ENCODE results near the gene CELF2. TPM values are rescaled to one million over a fixed set of nuclear protein-coding genes. Genes with fewer than 3 reads are reported as not detected.

Gene CELF2
- total RNA-seq, 1 donor from 2014 or later, result 33.8 TPM

GRCh38 chr10:11164803-11165590 lies 147.3 kb downstream of the CELF2 start:
- Mint-ChIP-seq H3K27ac (ENCODE audit: unreplicated experiment) (peak overlapping the region; percentile 80), H3K27me3 (ENCODE audit: unreplicated experiment) (peaks cover 4% of the 10 kb centered on the region), H3K4me1 (ENCODE audit: unreplicated experiment) (peaks cover 25% of the 10 kb centered on the region), H3K4me3 (ENCODE audit: unreplicated experiment) (peak overlapping the region; percentile 87), H3K36me3 (ENCODE audit: unreplicated experiment) (no peaks in the 10 kb centered on the region), H3K9me3 (ENCODE audit: unreplicated experiment) (no peaks in the 10 kb centered on the region)
- no peak for TF ChIP-seq CTCF (IDR thresholded peaks at IDR 0.05)
- DNase-seq (ENCODE audit: extremely low spot score, unreplicated experiment), result no peak

- no peaks in the 10 kb centered on the region for H3K9me3 Mint-ChIP-seq (ENCODE audit: unreplicated experiment)
- H3K4me3 Mint-ChIP-seq (ENCODE audit: unreplicated experiment), result peak overlapping the region; percentile 87
- DNase-seq (ENCODE audit: extremely low spot score, unreplicated experiment), result no peak
- H3K27me3 Mint-ChIP-seq (ENCODE audit: unreplicated experiment), result peaks cover 4% of the 10 kb centered on the region
- H3K4me1 Mint-ChIP-seq (ENCODE audit: unreplicated experiment), result peaks cover 25% of the 10 kb centered on the region
- TF ChIP-seq CTCF (IDR thresholded peaks at IDR 0.05), result peak; percentile 51
- H3K27ac Mint-ChIP-seq (ENCODE audit: unreplicated experiment), result peak overlapping the region; percentile 80
- H3K36me3 Mint-ChIP-seq (ENCODE audit: unreplicated experiment), result no peaks in the 10 kb centered on the region
Observed at GRCh38 chr10:11165591-11166543, 148.2 kb downstream of the CELF2 start.

- H3K4me3 Mint-ChIP-seq (ENCODE audit: unreplicated experiment), result peak overlapping the region; percentile 87
- peaks cover 4% of the 10 kb centered on the region for H3K27me3 Mint-ChIP-seq (ENCODE audit: unreplicated experiment)
- H3K4me1 Mint-ChIP-seq (ENCODE audit: unreplicated experiment), result peaks cover 25% of the 10 kb centered on the region
- H3K36me3 Mint-ChIP-seq (ENCODE audit: unreplicated experiment), result no peaks in the 10 kb centered on the region
- no peak overlapping the region for H3K27ac Mint-ChIP-seq (ENCODE audit: unreplicated experiment)
- no peak for DNase-seq (ENCODE audit: extremely low spot score, unreplicated experiment)
- TF ChIP-seq CTCF (IDR thresholded peaks at IDR 0.05), result no peak
- H3K9me3 Mint-ChIP-seq (ENCODE audit: unreplicated experiment), result no peaks in the 10 kb centered on the region
Observed at GRCh38 chr10:11166550-11166949, 148.9 kb downstream of the CELF2 start.

GRCh38 chr10:11167233-11167966 lies 149.7 kb downstream of the CELF2 start:
- H3K9me3 Mint-ChIP-seq (ENCODE audit: unreplicated experiment), result no peaks in the 10 kb centered on the region
- TF ChIP-seq CTCF (IDR thresholded peaks at IDR 0.05), result no peak
- DNase-seq (ENCODE audit: extremely low spot score, unreplicated experiment), result no peak
- H3K36me3 Mint-ChIP-seq (ENCODE audit: unreplicated experiment), result no peaks in the 10 kb centered on the region
- H3K4me3 Mint-ChIP-seq (ENCODE audit: unreplicated experiment), result no peak overlapping the region
- H3K27ac Mint-ChIP-seq (ENCODE audit: unreplicated experiment), result no peak overlapping the region
- peaks cover 4% of the 10 kb centered on the region for H3K27me3 Mint-ChIP-seq (ENCODE audit: unreplicated experiment)
- peaks cover 25% of the 10 kb centered on the region for H3K4me1 Mint-ChIP-seq (ENCODE audit: unreplicated experiment)

Data from osteocyte (in vitro differentiated cells).